TTC549 (cell line): ENCODE measurements around the gene TRIM38.
"Not testable (repeated sequence)": the region's sequence is repeated elsewhere in the genome, so short reads cannot be mapped to it uniquely, and the experiment has no call there.

Experiments
- FAIRE-seq: peaks from 2 replicates; lab custom pipeline; 2012; peaks lifted over from hg19 to GRCh38; lab: Jason Lieb, UNC

The TRIM38 gene, protein sequence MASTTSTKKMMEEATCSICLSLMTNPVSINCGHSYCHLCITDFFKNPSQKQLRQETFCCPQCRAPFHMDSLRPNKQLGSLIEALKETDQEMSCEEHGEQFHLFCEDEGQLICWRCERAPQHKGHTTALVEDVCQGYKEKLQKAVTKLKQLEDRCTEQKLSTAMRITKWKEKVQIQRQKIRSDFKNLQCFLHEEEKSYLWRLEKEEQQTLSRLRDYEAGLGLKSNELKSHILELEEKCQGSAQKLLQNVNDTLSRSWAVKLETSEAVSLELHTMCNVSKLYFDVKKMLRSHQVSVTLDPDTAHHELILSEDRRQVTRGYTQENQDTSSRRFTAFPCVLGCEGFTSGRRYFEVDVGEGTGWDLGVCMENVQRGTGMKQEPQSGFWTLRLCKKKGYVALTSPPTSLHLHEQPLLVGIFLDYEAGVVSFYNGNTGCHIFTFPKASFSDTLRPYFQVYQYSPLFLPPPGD

DNA sequence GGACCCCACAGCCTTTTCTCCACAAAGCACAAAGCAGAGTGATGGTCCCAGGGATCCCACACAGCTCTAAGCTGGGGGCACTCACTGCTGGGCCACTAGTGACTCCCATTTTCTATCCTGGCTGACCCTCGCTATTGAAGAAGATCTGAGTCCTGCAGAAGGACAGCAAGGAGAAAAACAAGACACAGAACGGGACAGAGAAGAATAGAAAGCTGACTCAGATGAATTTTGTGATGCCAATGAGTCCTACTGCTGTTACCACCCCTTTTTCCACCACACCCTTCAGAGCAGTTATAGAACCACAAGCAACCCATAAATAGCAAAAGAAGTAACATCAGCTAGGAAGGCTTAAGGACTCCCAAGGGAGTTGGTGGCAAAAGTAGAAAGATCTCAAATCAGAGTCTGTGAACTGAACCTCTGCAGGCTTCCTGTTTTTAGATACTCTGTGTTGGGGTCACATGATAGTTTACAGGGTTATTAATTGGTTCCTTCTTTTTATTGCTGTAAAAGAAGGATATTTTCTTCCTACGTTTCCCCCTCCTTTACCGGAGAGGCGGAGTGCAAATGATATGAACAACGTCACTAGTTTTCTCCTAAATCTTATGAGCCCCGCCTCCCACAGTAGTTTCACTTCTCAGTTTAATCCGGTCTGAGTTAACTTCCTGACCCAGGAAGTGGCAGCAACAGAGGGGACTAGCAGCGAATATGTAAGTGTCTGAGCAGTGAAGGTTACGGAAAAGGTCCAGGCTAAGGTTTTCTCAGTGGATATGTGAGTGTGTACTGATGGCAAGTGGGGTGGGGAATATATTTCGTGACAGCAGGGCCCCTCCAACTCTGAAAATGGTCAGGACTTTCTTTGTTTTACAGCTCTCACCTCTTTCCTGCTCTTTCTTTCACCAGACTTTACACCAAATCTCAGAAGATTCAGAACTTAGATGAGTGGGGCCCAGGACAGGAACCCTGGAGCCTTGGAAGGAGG lies at the start of gene TRIM38:
TRIM38 (plus strand) TSS at position 654 of the 979 bp plus-strand sequence. CDS start 3,721 bp downstream, outside the sequence.
- FAIRE-seq: no peak

DNA sequence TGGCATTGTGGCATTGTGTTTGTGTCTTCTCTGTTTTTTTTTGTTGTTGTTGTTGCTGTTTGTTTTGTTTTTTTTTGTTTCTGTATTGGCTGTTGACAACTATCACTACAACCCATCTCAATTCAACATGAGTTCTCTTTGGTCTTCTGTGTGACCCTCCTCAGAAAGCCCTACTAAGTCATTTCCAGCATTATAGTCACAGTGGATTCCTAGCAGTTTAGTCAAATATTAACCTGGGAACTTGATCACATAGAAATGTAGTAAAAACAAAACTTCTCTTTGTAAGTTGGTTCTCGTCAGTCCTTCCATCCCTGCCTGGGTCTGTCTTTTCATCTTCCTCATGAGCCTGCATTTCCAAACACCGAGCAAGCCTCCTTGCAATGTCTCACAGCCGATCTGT lies 48.9 kb upstream of the TRIM38 start:
- FAIRE-seq: no peak

DNA sequence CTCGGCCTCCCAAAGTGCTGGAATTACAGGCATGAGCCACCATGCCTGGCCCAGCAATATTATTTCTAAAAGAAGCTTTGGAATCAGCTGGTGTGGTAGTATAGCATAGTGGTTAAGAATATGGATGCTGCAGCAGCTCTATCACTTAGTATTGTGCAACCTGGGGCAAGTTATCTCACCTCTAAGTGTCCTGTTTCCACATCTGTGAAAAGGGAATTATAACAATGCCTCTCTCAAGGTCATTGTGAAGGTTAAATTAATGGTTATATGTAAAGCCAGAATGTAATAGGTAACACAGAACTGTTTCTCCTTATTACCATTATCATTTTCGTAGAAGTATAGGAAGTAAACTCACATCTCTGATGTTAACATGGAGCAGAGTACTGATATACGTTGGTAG lies 46.3 kb upstream of the TRIM38 start:
- FAIRE-seq: no peak

DNA sequence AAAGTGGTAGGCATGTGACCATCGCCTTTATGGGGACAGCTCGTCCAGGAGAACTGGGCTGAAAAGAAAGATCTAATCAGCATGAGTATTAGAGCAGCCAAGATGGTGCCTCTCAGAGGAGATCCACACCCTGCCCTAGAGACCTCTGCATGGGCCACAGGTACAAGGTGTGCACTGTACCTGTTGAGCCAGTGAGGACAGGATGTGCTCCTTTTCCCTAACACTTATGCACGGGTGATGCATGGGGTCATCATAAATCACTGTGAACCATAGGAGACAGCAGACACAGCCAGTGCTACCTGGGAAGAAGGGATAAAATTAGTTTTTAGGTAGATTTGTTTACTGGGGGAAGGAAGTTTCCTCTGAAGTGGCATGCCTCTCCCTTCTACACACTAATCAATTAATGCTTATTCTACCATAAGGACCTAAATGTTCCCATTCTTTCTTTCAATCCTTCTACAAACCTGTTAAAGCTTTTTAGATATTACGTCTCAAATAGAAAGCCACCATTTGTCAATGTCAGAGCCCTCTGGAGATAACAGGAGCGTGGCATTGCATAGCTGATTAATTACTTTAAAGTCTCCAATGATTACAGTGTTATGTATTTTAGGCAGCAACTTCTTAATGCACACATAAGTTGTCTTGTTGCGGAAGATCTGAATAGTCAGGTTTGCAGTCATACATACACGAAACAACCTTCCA lies 45.7 kb upstream of the TRIM38 start:
- no peak for FAIRE-seq

DNA sequence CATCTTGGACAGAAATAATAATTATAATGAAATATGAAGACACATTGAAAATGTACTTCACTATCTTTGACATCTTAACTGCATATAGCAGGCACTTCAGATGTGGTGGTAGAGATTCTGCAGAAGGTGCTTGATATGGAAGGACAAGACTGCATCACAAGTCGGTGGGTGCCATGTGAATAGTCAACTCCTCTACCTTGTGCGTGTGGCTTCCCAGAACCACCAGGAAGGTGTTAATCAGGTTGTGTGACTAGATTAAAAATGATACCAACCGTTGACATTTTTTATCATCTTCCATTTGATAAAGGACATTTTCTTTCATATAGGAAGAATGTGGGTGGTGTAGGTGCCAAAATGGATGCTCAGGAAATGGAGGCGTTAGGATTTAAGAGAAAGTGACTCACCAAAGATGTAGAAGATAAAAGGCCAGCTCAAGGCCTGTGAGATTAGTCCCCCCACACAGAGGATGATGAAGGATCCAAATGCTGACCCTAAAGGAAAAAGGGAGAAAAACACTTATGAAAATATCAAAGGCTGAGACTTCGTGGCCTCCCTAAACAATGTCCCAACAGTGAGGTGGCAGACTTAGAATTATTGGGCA lies 44.4 kb upstream of the TRIM38 start:
- FAIRE-seq: no peak

DNA sequence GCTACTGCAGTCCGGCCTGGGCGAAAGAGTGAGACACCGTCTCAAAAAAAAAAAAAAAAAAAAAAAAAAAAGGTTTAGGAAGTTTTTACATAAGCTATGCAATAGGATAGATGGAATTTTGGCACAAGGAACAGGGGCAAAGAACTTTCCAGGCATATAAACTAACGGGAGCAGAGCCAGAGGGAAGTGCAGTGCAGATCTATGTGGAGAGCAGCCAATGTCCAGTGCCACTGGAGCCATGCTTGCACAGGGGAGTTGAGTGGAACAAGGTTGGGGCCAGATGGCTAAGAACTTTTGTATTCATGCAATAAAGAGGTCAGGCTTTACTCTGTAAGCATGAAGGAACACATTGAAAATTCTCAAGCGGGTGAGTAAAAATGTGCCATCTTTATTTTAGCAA lies 42.9 kb upstream of the TRIM38 start:
- FAIRE-seq: no peak

DNA sequence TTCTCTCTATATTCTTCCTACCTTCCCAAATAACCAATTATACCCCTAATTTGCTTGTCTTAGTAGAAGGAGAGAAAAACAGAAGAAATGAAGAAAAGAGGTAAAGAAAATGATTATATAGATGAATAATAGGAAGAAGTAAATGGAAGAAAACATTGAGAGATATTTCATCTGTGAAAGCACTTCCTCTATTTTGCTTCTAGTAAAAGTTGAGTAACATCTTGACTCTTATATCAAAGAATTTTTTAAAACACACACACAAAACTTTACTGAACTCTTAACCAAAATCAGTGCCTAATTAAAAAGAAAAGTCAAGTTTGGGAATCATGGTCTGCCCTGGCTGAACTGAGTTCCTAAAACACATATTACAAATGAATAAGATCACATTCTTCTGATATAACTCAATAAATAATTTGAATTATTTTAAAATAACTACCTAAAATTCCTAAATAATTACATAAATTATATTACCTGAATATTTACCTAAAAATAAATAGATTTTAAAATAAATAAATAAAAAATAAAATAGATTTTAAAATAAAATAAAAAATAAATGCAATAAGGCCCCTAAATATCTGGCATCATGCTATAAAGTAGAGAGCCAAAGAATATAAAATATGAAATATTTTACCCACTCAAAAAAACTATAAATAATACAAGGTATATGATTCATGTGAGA lies 40.9 kb upstream of the TRIM38 start:
- FAIRE-seq: peak; percentile 75

DNA sequence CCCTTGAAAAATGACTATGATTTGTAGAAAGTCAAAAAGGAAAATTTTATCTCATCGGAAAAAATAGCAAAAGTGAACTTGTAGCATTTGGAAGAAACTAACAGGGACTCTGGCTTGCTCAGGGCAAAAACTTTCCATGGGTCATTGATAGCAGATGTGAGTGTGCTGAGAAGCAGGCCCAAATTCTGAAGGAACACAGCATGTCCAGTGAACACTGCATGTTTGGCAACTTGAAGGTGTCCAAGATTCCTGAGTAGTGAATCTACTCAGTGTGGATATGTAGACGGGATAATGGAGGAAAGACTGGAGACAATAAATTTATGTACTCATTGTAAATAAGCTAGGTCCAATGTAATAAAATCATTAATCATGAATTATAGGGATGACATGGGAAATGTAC lies 40.3 kb upstream of the TRIM38 start:
- FAIRE-seq: no peak

DNA sequence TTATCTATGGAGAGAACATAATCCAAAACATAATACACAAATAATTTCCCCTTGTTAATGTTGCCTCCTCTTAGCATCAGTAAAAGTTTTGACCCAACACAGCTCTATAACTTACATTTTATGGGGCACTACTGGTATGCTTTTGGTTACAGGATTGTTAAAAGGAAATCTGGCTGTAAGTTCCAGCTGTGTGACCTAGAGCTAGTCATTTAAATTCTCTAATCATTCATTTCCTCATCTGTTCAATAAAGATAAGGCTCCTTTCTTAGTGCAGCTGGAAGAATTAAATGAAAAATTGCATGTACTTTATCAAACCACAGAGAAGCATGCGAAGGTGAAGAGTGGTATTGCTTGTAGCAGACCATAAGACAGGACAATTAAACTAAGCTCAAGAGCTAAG lies 36.7 kb upstream of the TRIM38 start:
- FAIRE-seq: no peak

DNA sequence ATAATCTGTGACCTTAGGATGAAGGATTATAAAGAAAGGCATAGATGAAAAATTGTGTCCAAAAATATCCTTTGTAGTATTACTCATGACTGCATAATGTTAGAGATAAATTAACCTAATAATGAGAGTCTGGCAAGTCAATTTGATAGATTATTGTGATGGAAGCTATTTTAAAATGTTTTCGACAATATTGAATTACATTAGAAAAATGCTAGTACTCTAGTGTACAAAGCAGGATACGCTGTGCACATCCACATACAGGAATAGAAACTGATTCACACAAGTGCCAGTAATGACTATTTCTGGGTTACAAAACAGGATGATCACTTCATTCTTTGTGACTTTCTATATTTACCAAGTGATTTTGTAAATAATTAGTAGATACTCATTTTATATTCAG lies 35.4 kb upstream of the TRIM38 start:
- no peak for FAIRE-seq

DNA sequence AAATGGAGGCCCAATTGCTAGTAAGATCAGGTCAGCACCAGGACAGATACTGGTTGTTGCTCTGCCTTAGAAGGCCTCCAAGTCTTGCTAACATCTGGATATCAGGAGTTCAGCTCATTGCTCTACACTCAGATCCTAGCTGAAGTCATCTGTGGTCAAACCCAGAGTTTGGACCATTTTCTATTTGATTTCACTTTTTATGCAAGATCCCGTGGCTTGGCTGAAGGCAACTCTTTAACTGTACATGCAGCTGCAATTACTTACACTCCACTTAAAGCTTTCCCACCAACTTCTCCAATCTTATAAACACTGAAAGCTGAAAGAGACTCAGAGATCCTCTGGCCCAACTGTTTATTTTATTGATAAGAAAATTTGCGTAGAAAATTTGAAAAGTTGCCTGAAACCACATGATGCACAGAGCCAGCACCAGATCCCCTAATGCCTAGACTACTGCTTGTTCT lies 34.8 kb upstream of the TRIM38 start:
- FAIRE-seq: no peak

DNA sequence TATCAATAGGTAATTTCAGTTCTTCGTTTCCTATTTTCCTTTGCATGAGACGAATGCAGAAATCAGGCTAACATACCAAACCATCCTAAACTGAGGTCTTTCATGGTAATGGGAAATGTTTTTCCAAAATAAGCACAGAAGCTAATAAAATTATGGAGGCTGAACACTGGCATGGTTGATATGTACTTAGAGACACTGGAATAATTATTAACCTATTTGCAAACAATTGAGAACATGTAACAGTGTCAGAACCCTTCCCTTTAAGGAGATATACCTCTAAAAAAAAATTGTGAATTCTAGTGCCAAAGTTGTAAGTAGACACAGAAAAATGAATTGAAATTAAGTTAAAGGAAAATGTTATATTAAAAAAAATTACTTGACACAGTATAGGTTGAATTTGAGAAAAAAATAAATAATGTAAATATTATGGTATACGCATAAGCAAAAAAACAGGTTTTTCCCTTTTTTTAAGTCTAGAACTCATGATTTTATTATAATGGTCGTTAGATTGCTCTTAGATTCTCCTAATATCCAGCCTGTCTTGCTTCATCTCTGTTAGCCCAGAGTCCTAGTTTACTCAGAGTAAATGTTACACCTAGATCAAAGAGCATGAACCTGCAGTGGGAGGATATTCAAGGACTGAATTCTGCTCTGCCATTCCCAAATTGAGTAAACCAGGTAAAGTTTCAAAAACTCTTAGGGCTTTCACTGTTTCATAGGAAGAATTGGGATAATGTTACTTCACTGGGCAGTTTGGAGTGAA lies 33.9 kb upstream of the TRIM38 start:
- no peak for FAIRE-seq

DNA sequence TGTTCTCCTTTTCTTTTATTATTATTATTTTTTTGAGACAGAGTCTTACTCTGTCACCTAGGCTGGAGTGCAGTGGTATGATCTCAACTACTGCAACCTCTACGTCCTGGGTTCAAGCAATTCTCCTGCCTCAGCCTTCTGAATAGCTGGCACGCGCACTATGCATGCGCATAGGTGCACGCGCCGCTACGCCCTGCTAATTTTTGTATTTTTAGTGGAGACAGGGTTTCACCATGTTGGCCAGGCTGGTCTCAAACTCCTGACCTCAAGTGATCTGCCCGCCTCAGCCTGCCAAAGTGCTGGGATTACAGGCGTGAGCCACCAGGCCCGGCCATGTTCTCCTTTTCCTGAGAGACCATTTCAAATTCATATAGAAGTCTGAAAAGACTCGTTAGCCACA lies 32.8 kb upstream of the TRIM38 start:
- FAIRE-seq: not testable (repeated sequence)

DNA sequence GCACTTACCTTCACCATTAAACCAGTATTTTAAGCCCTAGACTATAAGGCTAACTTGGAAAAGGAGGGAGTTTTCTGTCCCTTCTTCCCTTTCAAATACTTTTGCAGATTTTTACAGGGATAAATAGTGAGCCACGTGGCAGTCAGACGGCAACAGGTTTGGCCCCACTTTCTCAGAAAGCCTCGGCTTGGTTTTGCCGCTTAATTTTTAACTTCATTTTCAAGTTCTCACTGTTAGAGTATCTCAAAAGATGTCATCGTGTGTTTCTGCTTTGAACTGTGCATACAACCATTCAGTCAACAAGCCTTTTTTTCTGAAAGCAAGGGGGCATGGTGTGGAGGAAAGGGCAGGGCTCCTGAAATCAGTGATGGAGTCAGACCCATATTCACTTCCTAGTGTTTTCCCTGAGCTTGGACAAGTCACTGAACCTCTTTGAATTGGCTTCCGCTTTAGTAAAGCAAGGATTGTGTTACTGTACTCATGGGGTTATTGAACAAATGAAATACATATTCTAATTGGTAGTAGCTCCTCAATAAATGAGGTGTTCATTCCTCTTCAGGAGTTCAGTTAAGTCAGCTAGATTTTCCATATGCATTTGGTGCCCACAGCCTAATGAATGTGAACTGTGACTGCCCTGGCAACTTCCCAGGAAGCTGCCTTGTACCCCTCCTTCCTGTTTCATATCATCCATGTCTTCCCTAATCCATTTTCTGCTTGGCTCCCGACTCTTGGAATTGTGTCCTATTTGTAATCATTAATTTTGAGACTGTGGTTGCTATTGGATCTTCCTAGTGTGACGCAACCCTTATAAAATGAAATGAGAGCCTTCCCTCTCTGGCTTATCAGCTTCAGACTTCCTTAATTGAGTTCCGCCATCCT lies 31.8 kb upstream of the TRIM38 start, which contains the start of gene SLC17A2:
SLC17A2 (minus strand) TSS at position 160 of the 879 bp plus-strand sequence. CDS start 4,895 bp downstream, outside the sequence.
- no peak for FAIRE-seq

DNA sequence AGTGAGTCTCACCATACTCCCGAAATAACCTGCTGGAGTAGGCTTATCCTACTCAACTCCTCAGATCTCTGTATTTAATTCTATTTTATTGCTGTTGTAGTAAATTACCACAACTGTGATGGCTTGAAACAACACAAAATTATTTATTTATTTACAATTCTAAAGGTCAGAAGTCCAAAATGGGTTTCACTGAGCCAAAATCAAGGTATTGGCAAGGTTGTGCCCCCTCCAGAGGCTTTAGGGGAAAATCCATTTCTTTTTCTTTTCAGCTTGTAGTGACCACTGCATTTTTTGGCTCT lies 31.2 kb upstream of the TRIM38 start:
- FAIRE-seq: no peak

DNA sequence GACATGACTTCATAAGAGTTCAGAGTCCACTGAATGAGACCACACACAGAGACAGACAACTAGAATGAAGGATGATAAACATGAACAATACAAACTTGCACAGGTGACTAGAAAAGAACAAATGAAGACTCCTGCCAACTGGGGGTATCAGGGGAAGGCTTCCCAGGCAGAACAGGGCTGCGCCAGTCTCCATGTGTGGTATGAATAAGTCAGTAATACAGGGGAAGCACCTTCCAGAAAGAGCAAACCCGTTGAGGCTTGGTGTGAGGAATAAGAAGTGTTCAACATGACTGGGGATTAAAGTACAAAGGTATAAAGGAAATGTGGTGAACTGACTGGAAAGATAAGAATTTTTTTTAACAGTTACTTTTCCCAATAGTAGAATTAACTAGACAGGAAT lies 28.4 kb upstream of the TRIM38 start:
- no peak for FAIRE-seq

DNA sequence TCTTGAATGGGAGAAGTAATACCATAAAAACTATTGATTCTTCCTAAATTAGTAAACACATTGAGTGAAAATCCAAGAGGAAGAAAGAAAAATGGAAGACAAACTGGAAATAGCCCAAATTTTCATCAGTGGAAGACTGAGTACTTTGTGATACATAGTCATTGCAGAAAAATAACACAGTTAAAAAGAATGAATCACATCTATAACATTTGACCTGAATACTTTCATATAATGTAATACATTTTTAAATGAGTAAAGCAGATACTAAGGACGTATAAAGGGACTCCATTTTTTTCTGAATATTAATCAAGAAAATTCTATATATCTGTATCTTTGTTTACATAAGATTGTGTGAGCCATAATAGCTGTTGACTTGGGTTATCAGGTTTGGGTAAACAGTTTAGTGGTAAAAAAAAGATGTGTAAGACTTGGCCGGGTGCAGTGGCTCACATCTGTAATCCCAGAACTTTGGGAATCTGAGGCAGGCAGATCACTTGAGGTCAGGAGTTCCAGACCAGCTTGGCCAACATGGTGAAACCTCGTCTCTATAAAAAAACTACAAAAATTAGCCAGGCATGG lies 27.8 kb upstream of the TRIM38 start:
- no peak for FAIRE-seq

DNA sequence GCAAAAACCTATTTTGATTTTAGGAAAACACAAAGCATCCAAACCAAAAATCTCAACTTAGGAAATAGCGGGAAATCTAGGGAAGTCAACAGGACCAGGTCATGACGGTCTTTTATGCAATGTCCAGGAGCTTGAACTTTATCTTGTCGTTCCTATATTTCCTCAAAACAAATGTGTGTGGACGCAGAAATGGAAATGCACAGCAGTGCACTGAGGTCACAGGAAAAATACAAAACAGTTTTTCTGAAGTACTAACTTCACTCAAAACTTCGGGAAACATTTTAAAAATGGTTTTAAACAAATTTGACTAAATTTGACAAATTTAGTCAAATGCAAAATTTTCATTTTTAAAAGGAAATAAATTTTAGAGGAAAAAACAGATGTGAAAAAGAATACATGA lies 26.6 kb upstream of the TRIM38 start:
- no peak for FAIRE-seq

DNA sequence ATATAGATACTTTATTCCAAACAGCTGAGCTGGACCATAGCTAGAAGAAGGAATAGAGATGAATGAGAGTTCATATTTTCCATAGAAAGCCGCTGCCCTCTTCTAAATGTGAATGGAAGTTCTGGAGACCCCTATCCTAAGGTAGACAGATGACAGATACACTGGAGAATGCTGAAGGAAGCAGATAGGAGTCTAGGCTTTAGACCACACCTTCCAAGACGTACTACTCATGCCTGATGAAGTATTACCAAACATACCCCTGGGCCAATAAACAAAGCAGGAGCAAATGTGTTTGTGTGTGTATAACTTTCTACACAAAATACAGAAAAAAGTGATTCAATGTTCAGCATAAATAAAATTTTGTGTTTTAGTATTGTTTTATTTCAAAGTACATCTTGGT lies 23.0 kb upstream of the TRIM38 start:
- no peak for FAIRE-seq
